ENCODE data around the gene NCOA7.
"Not testable (repeated sequence)": the region's sequence is repeated elsewhere in the genome, so short reads cannot be mapped to it uniquely, and the experiment has no call there.

The NCOA7 gene

DNA sequence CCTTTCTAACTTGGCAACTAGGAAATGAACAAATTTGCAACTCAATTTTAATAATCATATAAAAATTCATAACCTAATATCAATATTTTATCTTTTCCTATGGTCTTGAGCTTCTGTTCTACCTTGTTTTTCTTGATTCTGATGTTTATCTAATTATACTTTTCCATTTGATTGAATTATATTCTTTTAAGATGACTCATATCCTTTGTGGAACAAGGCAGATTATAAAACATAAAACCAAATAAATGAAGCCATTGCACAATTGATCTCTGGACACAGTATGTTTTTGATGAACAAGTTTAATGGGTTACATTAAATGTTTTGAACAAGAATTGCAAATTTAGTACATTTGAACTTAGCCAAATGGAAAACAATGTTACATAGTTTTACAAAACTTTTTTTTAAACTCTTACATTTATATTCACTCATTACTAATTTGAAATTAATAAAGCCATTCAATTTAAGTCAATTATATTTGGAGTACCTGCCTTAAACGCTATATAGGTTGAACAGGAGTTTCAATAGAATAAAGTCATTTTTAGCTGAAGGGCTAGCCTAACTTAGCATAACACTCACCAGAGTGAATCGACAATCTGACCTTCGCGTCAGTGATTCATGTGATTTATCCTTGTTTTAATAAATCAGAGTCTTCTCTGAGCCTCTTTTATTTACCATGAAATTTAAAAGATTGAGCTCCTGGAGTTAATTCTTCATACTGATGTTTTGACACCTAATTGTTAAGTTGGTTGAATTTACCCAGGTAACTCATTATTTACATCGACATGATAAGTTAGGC is 3.8 kb downstream of the NCOA7 start:
- Mint-ChIP-seq H3K4me1 (ENCODE audit: low read depth) (peaks cover 60% of the 10 kb centered on the region), H3K27ac (peak overlapping the region; percentile 88), H3K36me3 (peaks cover 7% of the 10 kb centered on the region), H3K9me3 (ENCODE audit: low read depth) (no peaks in the 10 kb centered on the region), H3K27me3 (no peaks in the 10 kb centered on the region), H3K4me3 (peak overlapping the region; percentile 17)

DNA sequence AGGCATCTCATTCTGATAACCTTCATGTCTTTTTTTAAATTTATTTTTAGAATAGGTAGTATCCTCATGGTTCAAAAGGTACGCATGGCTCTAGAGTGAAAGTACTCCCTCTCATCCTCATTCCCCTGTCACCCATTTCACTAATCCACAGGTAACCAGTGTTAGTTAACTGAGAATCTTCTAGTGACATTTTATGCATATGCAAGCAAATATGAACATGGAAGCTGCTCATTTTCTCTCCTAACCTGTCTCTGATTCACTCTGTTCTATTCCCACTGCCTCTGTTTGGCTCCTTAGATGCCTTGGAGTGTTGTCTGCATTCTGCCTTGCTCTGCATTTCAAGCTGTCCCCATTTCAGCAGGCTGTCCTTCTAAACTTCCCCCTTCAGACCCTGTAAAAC is 4.5 kb downstream of the NCOA7 start:
- no peaks in the 10 kb centered on the region for H3K9me3 Mint-ChIP-seq (ENCODE audit: low read depth)
- H3K4me3 Mint-ChIP-seq = peak overlapping the region; percentile 21
- H3K27ac Mint-ChIP-seq = peak overlapping the region; percentile 81
- no peaks in the 10 kb centered on the region for H3K27me3 Mint-ChIP-seq
- H3K4me1 Mint-ChIP-seq (ENCODE audit: low read depth) = peaks cover 54% of the 10 kb centered on the region
- peaks cover 7% of the 10 kb centered on the region for H3K36me3 Mint-ChIP-seq

DNA sequence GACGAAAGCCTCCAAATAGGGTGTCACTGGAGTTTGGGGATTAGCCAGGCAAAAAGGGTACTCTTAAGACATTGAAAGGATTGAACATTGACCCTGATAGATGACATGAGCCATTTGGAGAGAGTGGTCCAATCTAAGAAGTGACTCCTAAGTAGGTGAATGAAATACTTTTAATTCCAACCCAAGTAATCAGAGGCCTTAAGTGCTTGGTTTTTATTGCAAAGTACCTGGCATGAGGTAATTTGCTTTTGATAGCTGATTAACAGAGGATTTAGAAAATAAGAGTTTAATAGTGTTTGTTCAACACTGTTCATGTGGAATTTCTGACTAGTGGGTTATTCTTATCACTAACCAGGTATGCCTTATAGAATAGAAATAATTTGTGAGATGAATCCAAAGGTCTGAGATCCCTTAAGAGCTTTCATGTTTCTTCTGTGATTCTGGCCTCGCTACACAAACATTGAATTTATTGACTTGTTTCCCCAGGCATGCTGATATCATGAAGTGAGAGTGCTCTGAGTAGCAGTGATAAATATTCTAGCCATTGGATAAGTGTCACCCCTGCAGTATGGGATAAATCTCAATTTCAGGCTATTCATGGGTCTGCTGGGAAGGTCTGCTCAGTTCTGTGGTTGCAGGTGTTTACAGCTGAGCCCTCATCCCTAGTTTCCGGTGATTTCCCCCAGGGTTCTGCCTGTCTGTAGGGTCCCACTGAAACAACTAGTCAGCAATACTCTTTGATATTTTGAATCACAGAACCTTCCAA is 6.5 kb downstream of the NCOA7 start:
- peaks cover 46% of the 10 kb centered on the region for H3K4me1 Mint-ChIP-seq (ENCODE audit: low read depth)
- no peaks in the 10 kb centered on the region for H3K9me3 Mint-ChIP-seq (ENCODE audit: low read depth)
- no peaks in the 10 kb centered on the region for H3K27me3 Mint-ChIP-seq
- no peak overlapping the region for H3K27ac Mint-ChIP-seq
- H3K36me3 Mint-ChIP-seq = peaks cover 9% of the 10 kb centered on the region
- H3K4me3 Mint-ChIP-seq = no peak overlapping the region

DNA sequence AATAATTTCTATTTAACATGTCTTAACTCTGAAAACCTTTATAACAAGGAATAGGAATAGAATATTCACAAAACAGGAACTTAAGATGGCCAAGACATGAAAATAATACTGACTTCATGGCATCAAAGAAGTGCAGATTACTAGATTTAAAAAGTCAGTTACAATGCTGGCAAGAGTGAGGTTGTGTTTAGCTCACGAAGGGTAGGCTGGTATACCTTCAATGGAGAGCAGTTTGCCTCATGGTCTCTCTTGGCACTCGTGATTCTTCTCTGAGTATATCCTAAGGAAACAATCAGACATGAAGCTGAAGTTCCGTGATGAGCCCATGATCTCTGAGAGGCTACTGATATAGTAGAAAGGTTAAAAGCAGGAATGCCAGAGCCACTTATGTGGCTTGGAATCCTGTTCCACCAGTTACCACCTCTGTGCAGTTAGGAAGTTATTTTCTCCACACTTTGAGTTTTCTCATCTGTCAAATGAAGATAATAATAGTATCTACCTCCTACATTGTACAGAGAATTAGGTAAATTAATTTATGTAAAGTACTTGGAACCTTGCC is 7.2 kb downstream of the NCOA7 start:
- H3K4me1 Mint-ChIP-seq (ENCODE audit: low read depth) = peaks cover 46% of the 10 kb centered on the region
- no peak overlapping the region for H3K27ac Mint-ChIP-seq
- H3K4me3 Mint-ChIP-seq = no peak overlapping the region
- H3K9me3 Mint-ChIP-seq (ENCODE audit: low read depth) = no peaks in the 10 kb centered on the region
- H3K27me3 Mint-ChIP-seq = no peaks in the 10 kb centered on the region
- peaks cover 11% of the 10 kb centered on the region for H3K36me3 Mint-ChIP-seq

DNA sequence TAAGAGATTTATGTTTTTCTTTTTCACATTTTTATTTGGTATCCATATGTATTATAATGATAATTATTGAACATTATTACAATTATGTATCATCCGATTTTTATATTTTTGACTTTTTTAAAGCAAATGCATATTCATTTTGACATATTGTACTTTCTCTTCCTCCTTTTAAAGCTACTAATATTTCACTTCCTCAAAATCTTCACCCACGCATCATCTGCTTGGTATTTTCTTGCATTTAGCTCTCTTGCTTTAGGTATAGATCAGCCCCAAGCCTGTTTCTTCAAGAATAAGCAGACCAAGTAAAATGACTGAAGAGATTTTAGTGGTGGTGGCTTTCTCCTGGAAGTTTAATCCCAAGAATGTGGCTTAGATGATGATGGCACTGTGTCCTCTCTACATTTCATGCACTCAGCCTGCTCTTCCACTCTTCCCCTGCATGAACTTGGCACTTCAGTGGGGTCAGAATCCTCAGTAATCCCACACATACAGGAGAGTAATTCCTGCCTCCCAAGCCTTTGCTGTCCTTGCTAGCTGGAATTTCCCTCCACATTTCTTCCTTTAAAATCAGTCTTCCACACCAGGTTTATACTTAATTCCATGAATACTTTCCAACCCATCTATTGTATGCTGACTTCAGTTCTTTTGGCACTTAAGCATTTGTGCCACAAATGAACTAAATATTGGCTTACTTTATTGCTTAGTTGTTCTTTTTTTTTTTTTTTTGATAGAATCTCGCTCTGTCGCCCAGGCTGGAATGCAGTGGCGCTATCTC is 8.2 kb downstream of the NCOA7 start:
- Mint-ChIP-seq H3K27ac (peak overlapping the region; percentile 41), H3K4me1 (ENCODE audit: low read depth) (peaks cover 46% of the 10 kb centered on the region), H3K36me3 (peaks cover 14% of the 10 kb centered on the region), H3K27me3 (no peaks in the 10 kb centered on the region), H3K4me3 (no peak overlapping the region), H3K9me3 (ENCODE audit: low read depth) (no peaks in the 10 kb centered on the region)

DNA sequence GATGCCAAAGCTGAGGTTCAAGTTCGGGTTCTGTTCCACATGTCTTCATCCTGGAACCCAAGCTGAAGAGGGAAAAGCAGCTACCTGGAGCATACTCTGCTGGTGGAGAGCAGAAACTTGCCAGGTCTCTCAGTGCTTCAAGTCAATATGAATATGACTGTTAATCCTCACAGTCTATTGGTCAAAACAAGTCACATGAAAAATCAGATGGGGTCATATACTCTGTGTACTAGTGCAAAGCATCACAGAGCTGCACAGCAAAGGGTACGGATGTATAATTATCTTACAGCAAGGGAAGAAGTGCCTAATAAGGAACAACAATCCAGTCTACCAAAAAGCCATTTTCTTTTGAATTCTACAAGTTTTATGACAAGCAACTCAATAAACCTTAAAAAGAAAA is 11.6 kb downstream of the NCOA7 start:
- Mint-ChIP-seq H3K27me3 (no peaks in the 10 kb centered on the region), H3K27ac (peak overlapping the region; percentile 51), H3K9me3 (ENCODE audit: low read depth) (no peaks in the 10 kb centered on the region), H3K4me1 (ENCODE audit: low read depth) (peaks cover 53% of the 10 kb centered on the region), H3K36me3 (peaks cover 19% of the 10 kb centered on the region), H3K4me3 (no peak overlapping the region)

DNA sequence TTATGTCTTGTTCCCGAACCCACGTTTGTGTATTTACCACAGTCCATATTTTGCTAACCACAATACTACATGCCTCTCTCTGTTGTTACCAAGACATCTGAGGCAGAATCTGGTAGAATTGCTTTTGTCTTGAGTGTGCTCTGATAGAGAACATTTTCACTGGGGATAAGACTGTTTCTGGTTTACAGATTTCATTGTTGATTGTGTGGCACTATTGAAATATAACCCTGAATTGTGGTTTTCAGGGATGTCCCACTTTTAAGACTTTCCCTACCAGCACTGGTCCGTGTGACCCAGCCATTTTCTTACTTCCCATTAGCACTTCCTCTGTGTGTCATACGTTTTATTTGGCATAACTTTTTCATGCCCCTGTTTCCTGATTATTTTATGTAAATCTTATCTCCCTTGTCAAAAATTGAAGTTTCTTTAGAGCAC is 12.2 kb downstream of the NCOA7 start:
- H3K27ac Mint-ChIP-seq = peak overlapping the region; percentile 52
- H3K4me1 Mint-ChIP-seq (ENCODE audit: low read depth) = peaks cover 53% of the 10 kb centered on the region
- no peak overlapping the region for H3K4me3 Mint-ChIP-seq
- no peaks in the 10 kb centered on the region for H3K27me3 Mint-ChIP-seq
- peaks cover 18% of the 10 kb centered on the region for H3K36me3 Mint-ChIP-seq
- no peaks in the 10 kb centered on the region for H3K9me3 Mint-ChIP-seq (ENCODE audit: low read depth)

DNA sequence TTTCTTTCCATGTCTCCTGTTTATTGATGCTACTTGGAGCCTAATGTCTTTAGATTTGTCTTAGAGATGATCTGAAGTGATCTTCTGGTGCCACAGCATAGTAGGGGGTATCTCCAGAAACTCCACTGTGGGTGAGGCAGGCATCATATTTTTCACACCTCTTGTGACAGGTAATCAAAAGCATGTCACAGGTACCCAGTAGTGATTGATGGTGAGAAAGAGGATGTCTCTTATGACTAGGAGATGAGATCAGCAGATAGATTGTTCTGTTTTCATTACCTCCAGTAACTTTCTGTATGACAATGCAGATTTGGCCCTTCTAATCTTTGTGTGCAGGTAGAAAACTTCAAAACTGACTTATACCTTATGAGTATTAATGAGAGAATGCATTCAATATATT is 13.5 kb downstream of the NCOA7 start:
- Mint-ChIP-seq H3K9me3 (ENCODE audit: low read depth) (no peaks in the 10 kb centered on the region), H3K27ac (peak overlapping the region; percentile 35), H3K36me3 (peaks cover 21% of the 10 kb centered on the region), H3K27me3 (no peaks in the 10 kb centered on the region), H3K4me1 (ENCODE audit: low read depth) (peaks cover 56% of the 10 kb centered on the region), H3K4me3 (no peak overlapping the region)

DNA sequence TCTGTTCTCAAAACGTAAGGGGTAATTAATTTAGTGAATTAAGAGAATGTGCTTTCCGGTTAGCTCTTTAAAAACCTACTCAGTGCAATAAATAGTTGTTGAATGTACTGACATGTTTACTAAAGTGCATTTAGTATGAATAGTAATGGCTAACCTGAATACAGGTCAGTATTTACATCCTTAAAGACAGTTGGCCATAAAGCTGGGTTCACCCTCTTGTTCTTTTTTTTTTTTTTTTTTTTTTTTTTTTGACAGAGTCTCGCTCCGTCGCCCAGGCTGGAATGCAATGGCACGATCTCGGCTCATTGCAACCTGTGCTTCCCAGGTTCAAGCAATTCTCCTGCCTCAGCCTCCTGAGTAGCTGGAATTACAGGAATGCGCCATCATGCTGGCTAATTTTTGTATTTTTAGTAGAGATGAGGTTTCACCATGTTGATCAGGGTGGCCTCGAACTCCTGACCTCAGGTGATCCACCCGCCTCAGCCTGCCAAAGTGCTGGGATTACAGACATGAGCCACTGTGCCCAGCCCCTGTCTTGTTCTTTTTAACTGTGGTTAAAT is 14.2 kb downstream of the NCOA7 start:
- Mint-ChIP-seq H3K36me3 (peaks cover 21% of the 10 kb centered on the region), H3K4me1 (ENCODE audit: low read depth) (peaks cover 57% of the 10 kb centered on the region)
- H3K27me3 Mint-ChIP-seq; H3K4me3 Mint-ChIP-seq; H3K27ac Mint-ChIP-seq; H3K9me3 Mint-ChIP-seq (ENCODE audit: low read depth): not testable (repeated sequence)

DNA sequence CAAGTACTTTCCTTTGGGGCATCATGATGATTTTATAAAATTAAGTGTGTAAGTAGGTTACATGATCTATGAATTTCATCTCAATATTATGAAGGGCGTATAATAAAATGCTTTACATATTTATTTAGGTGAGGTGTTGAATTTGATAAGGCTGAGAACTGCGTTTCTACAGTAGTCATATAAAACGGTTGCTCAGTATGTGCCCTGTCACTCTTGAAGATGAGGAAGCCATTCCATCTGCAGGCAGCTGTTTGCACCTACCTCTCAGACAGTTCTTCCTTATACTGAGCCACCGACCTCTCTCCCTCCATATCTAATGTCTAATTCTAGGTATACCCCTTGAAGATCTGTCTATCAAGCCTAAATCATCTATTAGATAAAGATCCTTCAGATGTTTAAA is 16.1 kb downstream of the NCOA7 start:
- Mint-ChIP-seq H3K27ac (peak overlapping the region; percentile 74), H3K36me3 (peaks cover 19% of the 10 kb centered on the region), H3K4me3 (peak overlapping the region; percentile 27), H3K27me3 (no peaks in the 10 kb centered on the region), H3K4me1 (ENCODE audit: low read depth) (peaks cover 62% of the 10 kb centered on the region), H3K9me3 (ENCODE audit: low read depth) (no peaks in the 10 kb centered on the region)

DNA sequence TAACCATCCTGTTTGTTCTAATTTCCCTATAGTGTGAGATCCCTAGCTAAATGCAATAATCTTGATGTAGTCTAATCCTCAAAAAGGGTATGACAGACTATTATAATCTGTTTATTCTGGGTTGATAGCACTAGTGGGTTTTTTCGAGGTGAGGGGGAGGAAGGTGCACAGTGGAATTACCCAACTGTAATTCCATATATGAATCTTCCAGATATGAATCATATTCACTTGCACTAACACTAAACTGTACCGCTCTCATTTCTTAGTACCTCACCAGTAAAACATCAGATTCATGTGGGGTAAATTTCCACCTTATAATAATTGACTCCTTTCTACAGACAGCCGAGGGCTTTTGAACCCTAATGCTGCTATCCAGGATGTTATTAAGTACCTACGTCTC is 16.5 kb downstream of the NCOA7 start:
- Mint-ChIP-seq H3K4me1 (ENCODE audit: low read depth) (peaks cover 62% of the 10 kb centered on the region), H3K9me3 (ENCODE audit: low read depth) (no peaks in the 10 kb centered on the region), H3K4me3 (peak overlapping the region; percentile 27), H3K27me3 (no peaks in the 10 kb centered on the region), H3K36me3 (peaks cover 19% of the 10 kb centered on the region), H3K27ac (peak overlapping the region; percentile 74)

DNA sequence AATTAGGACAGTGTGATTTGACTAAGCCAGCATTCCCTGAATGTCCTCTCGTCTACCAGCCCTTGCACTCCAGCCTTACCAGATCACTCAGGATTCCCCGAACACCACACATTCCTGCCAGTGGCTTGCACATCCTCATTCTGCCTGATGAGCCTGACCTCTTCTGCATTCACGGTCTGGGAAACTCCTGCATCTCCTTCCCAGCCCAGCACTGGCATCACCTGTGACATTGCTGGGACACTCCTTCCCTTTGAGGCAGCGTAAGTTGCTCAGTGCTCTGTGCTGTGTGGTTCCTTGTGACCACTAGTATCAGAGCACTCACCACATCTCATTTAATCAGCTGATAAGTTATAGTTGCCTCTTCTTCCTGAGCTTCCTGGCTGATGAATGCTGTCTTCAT is 17.3 kb downstream of the NCOA7 start:
- Mint-ChIP-seq H3K27me3 (no peaks in the 10 kb centered on the region), H3K9me3 (ENCODE audit: low read depth) (no peaks in the 10 kb centered on the region), H3K27ac (peak overlapping the region; percentile 46), H3K36me3 (peaks cover 21% of the 10 kb centered on the region), H3K4me3 (no peak overlapping the region), H3K4me1 (ENCODE audit: low read depth) (peaks cover 61% of the 10 kb centered on the region)

DNA sequence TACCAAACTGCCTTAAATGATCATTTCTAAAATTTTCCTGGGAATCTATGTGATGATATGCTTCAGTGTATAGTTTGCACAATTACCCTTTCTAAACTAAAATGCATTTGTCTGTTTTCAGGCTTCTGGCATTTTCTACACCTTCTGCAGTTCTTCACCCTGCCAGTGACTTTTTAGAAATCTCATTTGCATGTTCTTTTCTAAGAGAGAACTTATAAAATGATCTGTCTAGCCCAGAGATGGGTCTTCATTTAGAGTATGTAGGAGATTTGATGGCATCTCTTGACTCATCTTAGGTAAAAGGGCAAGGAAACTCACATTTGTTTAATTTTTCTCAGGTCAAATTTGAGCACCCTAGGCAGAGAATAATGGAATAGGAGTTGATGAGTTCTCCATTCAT is 17.8 kb downstream of the NCOA7 start:
- Mint-ChIP-seq H3K9me3 (ENCODE audit: low read depth) (no peaks in the 10 kb centered on the region), H3K4me1 (ENCODE audit: low read depth) (peaks cover 56% of the 10 kb centered on the region), H3K36me3 (peaks cover 19% of the 10 kb centered on the region)

DNA sequence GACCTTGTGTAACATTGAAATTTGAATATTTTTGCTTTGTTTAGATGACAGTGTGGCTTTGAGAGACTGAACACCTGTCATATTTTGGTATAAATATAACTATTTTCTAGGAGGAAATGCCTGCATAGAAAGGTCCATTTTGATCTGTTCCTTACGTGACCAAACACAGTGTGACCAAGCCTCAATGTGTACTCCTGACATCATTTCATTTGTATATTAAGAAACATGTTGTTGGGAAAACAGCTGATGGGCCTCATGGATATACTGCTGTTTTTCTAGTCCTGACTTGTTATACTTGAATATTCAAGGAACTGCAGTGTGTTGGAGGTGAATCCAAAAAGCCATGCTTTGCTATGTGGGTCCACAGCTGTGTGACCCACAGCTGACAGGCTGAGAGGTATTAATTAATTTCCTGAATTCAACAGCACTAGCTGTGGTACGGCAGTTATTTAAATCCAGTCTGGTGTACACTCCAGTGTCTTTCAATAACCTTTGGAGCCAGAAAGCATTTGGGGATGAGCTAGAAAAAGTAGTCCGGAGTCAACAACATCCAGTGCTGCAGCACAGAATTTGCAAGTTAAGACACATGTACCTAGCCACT is 18.9 kb downstream of the NCOA7 start:
- Mint-ChIP-seq H3K4me1 (ENCODE audit: low read depth) (peaks cover 52% of the 10 kb centered on the region), H3K27ac (no peak overlapping the region), H3K9me3 (ENCODE audit: low read depth) (no peaks in the 10 kb centered on the region)

More for the DNA sequence above, 17.8 kb downstream of the NCOA7 start:
- Mint-ChIP-seq H3K27me3 (no peaks in the 10 kb centered on the region), H3K27ac (peak overlapping the region; percentile 46), H3K4me3 (no peak overlapping the region)

More for the DNA sequence above, 18.9 kb downstream of the NCOA7 start:
- H3K27me3 Mint-ChIP-seq = no peaks in the 10 kb centered on the region
- no peak overlapping the region for H3K4me3 Mint-ChIP-seq
- H3K36me3 Mint-ChIP-seq = peaks cover 19% of the 10 kb centered on the region
